NOMO-1 treated with DMSO at 0.1 percent for 48 hours (cell line): ENCODE results near the gene TMPRSS11F.
"Not testable (repeated sequence)": the region's sequence is repeated elsewhere in the genome, so short reads cannot be mapped to it uniquely, and the experiment has no call there.

Experiments
- DNase-seq: peaks from one replicate; lab custom pipeline; 2025; ENCODE audit not compliant: unreplicated experiment; lab: John Stamatoyannopoulos, UW

TMPRSS11F gene

DNA sequence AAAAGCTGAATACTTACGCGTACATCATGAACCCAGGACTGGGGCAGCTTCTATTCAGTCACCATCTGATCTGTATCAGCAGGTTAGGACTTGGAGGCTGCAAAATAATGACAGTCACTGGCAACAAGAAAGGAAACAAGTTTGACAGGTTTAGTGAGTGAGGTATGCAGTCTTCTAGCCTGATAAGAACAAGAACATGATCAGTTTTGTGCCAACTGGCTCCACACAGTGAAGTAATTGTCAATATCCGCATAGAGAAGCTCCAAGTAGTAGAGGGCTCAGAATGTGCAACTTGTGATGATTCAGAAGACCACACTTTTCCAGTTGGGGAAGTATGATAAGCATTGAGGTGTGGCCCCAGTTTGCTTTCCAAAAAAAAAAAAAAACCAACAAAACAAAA is at the start of gene TMPRSS11F:
TSS of gene TMPRSS11F (minus strand) at position 77 of the 400 bp plus-strand sequence. CDS start at position 28, 49 bp downstream.
- no peak for DNase-seq

GRCh38 chr4:68176904-68177303 is 47.2 kb upstream of the TMPRSS11F start:
- no peak for DNase-seq

DNA sequence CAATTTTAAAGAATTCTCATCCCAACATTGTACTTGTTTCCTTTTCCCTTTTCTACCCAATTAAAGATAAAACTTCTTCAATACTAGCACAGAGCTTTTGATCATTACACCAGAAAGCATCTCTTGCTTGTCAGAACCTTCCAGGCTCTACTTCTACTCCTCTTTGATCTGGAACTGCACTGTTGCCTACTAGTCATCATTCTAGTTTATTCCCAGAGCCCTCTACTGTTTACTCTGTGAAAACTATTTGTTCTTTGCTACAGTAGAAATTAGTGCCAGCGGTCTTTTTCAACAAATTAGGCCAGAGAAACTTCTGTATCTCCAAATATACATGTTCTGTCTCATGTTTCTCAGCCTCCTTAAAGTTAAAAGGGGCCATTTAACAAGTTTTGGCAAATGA is 46.8 kb upstream of the TMPRSS11F start:
- no peak for DNase-seq

DNA sequence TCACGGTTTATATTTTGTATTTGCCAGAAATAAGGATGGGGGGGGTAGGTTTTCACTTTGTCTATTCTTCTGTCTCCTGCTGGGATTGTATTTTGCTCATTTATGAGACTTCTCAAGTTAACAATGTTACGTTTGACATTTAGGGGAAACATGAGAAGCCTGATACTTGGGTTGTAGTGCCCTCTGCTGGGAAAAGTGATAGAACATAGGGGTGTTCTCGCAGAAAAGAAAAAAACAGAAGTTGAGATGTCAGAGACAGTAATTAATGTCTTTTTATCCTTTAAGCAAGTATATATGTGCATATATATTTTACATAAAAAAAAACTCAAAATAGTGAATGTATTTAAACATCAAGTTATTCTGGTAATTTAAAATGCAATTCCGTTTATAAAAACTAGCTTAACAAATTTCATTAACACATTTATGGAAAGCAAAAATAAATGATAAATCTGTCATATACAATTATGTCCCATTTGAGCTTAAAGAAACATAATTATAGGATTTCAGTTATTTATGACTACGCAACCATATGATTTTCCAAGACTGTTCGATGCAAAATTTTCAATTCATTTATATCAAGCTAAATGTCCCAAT is 46.0 kb upstream of the TMPRSS11F start:
- DNase-seq, result peak; percentile 65

GRCh38 chr4:68174389-68174788 is 44.7 kb upstream of the TMPRSS11F start:
- not testable (repeated sequence) for DNase-seq

GRCh38 chr4:68172147-68172546 is 42.5 kb upstream of the TMPRSS11F start:
- not testable (repeated sequence) for DNase-seq

DNA sequence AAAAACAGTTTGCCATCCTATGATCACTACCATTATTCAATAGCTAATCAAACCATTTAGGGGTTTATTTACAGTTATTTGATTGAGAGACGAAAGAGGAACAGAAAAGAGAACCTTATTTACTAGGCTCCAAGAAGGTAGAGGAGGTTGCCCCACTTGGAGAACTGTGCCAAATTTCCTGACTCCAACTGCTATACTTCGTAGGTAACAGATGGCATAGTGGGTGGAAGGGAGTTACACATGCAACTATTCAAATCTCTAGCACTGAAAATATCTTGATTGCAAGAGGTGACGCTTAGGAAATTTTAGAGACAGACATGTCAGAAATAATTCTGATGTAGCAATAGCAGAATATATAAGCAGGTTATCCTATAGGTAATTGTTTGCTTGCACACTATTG is 38.0 kb upstream of the TMPRSS11F start:
- DNase-seq, result no peak

GRCh38 chr4:68167166-68167565 is 37.5 kb upstream of the TMPRSS11F start:
- no peak for DNase-seq

- no peak for DNase-seq
Measured at GRCh38 chr4:68163754-68164153, 34.1 kb upstream of the TMPRSS11F start.

GRCh38 chr4:68162196-68162595 is 32.5 kb upstream of the TMPRSS11F start:
- no peak for DNase-seq

DNA sequence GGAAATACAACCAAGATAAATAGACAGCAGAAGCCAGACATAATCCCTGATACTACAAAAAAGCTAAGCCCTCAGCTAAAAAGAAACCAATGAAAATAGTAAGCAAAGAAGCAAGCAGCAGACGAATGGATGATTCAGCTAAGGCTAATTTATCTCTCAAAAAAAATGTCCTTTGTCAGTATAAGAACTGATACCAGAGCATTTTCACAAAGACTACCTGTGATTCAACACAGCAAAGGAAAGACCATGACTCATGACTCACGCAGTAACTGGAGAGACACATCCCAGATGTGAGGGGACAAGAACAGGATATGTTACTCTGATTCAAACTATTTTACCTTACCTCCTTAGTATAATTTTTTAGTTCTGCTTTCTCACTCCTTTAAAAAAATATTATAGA is 22.7 kb upstream of the TMPRSS11F start:
- DNase-seq, result no peak

- DNase-seq, result no peak
Measured at GRCh38 chr4:68148800-68149685, 19.4 kb upstream of the TMPRSS11F start.

- DNase-seq, result no peak
Measured at GRCh38 chr4:68147079-68147478, 17.4 kb upstream of the TMPRSS11F start.

GRCh38 chr4:68145261-68145660 is 15.6 kb upstream of the TMPRSS11F start:
- DNase-seq, result no peak

- no peak for DNase-seq
Measured at GRCh38 chr4:68141852-68142251, 12.2 kb upstream of the TMPRSS11F start.

DNA sequence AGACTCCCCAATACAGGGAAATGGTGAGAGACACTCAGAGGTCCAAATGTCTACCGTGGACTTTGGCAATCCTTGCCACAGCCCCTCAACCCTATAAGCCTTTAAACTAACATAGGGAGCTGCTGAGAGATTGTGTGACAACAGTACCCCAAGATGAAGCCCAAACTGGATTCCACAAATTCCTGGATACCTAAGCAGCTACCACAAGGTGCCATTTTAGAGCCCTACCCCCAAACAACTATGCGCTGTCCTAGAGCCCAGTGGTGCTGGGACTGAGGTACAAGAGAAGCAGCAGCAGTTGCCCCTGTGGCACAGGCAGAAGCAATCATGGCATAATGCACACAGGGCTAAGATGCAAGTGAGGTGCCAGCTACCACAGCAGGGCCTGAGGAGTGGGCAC is 2.7 kb upstream of the TMPRSS11F start:
- DNase-seq, result no peak

DNA sequence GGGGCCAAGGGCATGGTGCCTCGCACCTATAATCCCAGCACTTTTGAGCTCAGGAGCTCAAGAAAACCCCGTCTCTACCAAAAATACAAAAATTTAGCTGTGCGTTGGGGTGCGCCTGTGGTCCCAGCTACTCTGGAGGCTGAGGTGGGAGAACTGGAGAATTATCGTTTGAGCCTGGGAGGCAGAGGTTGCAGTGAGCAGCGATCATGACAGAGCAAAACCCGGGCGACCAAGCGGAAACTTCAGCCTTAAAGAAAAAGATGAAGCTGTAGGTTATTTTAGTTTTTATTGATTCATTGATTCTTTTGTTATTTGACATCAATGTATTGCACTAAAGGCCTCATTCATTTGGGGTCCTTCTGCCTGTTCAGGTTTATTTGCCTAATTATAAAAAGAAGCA is 5.4 kb downstream of the TMPRSS11F start:
- no peak for DNase-seq

DNA sequence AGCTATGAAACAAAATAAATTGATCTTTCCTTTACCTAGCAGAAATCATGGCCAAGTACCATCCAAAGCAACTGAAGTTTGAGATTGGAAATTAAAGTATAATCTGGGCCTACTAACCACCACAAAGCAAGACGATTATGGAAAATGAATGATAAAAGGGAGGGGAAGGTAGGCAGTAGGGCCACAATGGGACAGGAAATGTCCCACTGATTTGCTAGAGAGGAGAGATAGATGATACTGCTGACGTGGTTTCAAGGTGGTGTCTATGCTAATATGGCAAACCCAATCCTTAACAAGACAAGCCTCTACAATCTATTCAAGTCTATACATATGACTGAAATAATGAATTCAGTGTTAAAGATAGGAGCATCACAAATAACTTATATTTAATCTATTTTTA is 6.1 kb downstream of the TMPRSS11F start:
- no peak for DNase-seq

DNA sequence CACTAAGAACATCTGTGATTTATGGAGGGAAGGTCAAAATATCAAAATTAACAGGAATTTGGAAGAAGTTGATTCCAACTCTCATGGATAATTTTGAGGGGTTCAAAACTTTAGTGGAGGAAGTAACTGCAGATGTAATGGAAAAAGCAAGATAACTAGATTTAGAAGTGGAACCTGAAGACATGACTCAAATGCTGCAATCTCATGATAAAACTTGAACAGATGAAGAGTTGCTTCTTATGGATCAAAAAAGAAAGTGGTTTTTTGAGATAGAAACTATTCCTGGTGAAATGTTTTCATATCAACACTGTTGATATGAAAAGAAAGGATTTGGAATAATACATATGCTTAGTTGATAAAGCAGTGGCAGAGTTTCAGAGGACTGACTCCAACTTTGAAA is 9.7 kb downstream of the TMPRSS11F start:
- DNase-seq, result no peak

DNA sequence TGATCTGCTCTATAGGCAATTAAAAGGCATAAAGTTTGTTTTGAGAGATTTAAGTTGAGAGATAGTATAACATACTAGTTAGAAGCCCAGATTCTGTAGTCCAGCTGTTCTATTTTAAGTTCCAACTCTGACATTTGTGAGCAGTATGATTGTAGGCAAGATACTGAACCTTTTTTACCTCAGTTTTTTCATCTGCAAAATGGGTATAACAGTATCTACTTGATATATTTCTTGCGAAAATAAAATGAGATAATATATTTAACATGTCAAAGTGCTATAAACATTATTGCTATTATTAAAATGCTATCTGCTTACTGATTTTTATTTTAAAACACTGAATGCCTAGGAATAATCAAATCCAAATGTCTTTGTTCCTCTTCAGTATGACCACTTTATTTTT is 19.2 kb downstream of the TMPRSS11F start:
- no peak for DNase-seq

DNA sequence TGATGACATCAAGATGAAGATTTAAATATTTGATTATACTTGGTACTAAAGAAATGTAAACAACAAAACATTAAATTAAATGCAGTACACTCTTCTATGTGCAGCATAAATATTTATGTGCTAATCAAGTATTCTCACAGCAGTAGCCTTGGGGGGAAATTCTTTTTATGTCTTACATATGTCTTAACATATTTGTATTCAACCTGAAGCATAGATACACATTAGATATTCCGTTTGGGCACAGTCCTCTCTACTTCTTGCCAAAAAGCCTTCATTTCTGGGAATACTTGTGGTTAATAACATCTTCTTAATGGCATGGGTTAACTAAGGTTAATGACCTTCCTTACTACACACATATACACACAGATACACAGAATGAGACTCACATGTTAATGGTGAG is 19.8 kb downstream of the TMPRSS11F start:
- DNase-seq, result no peak

DNA sequence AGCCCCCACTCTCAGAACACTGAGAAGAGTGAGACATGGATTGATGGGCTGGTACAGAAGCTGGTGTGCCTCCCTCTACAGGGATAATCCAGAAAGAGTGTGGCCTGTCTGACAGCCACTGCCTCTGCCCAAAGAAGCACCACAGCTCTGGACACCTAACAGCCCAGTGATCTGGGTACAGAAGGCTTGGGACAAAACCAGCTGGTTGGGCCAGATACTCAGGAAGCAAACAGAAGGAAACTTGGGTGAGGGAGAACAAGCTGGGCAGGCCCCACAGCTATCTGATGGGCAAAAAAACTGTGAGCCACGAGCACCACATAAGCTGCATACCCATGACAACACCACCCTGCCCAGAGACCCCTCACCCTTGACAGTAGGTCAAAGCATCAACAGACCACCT is 46.9 kb downstream of the TMPRSS11F start:
- no peak for DNase-seq

GRCh38 chr4:68079928-68080327 is 49.7 kb downstream of the TMPRSS11F start:
- DNase-seq, result no peak
